HG03045 (cell line): Measurements from ENCODE around the gene VWA5B1.

ENCODE experiments used
- ATAC-seq: cut with Tn5 transposase; IDR thresholded peaks from one replicate; pipeline ENCODE4 v1.9.1; 2021; ENCODE audit warnings: mild to moderate bottlenecking, moderate library complexity; ENCODE audit not compliant: unreplicated experiment

Gene VWA5B1

GRCh38 chr1:20345419-20345818 is 54.7 kb downstream of the VWA5B1 start:
- ATAC-seq = no peak

- ATAC-seq = no peak
Measured at GRCh38 chr1:20346433-20346832, 55.8 kb downstream of the VWA5B1 start.

- no peak for ATAC-seq
Measured at GRCh38 chr1:20347699-20348098, 57.0 kb downstream of the VWA5B1 start.

GRCh38 chr1:20348326-20348915 is 57.7 kb downstream of the VWA5B1 start:
- no peak for ATAC-seq

GRCh38 chr1:20349561-20349960 is 58.9 kb downstream of the VWA5B1 start:
- ATAC-seq = no peak

GRCh38 chr1:20349971-20350370 is 59.3 kb downstream of the VWA5B1 start:
- ATAC-seq = no peak

GRCh38 chr1:20350421-20350820 is 59.7 kb downstream of the VWA5B1 start:
- ATAC-seq = no peak

- ATAC-seq = no peak
Measured at GRCh38 chr1:20351911-20352701, 61.4 kb downstream of the VWA5B1 start.

GRCh38 chr1:20353836-20354235 is 63.2 kb downstream of the VWA5B1 start:
- no peak for ATAC-seq

- no peak for ATAC-seq
Measured at GRCh38 chr1:20354610-20355009, 63.9 kb downstream of the VWA5B1 start.

- no peak for ATAC-seq
Measured at GRCh38 chr1:20355101-20355827, 64.6 kb downstream of the VWA5B1 start.

GRCh38 chr1:20355828-20356735 is 65.4 kb downstream of the VWA5B1 start:
- ATAC-seq = no peak

GRCh38 chr1:20356850-20357459 is 66.3 kb downstream of the VWA5B1 start:
- ATAC-seq = no peak

GRCh38 chr1:20357796-20358195 is 67.1 kb downstream of the VWA5B1 start:
- ATAC-seq = no peak

GRCh38 chr1:20358761-20359263 is 68.1 kb downstream of the VWA5B1 start:
- no peak for ATAC-seq

GRCh38 chr1:20359451-20360330 is 69.0 kb downstream of the VWA5B1 start:
- no peak for ATAC-seq

- ATAC-seq = no peak
Measured at GRCh38 chr1:20361401-20361800, 70.7 kb downstream of the VWA5B1 start.

- ATAC-seq = no peak
Measured at GRCh38 chr1:20361805-20362381, 71.2 kb downstream of the VWA5B1 start.

- no peak for ATAC-seq
Measured at GRCh38 chr1:20362856-20363255, 72.2 kb downstream of the VWA5B1 start.
